Kidney tubule cell (primary cell): Measurements from ENCODE around the gene RNU7-1.

Experiments used
- DNase-seq: peaks from one replicate; pipeline ENCODE4 v3.0.0-alpha.2; 2018; ENCODE audit warnings: low spot score

The RNU7-1 gene

GRCh38 chr12:6965026-6965661, 21.5 kb downstream of the RNU7-1 start:
- peak; percentile 84 for DNase-seq

DNA sequence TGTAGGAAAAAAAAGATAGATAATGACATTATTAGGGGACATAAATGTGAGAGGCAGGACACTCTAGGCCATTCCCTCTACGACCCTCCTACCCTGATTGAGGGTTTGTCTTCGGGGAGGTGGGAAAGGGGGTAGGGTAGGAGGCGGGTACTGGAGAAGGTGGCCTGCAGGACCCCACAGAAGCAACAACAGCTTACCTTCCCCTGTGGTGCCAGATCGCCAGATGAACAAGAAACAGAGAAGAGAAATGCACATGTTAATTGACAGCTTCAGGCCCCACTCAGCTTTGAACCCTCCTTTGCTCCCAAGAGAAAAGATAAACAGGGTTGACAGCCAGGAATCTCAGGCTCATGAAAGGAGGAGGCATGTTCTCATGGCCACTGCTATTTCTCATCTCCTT, 22.1 kb downstream of the RNU7-1 start:
- no peak for DNase-seq

GRCh38 chr12:6966351-6966750, 22.7 kb downstream of the RNU7-1 start:
- DNase-seq: no peak

- no peak for DNase-seq
Measured at GRCh38 chr12:6967651-6968100, 24.1 kb downstream of the RNU7-1 start.

GRCh38 chr12:6968426-6968825, 24.8 kb downstream of the RNU7-1 start:
- no peak for DNase-seq

- DNase-seq: no peak
Measured at GRCh38 chr12:6970096-6970527, 26.5 kb downstream of the RNU7-1 start.

DNA sequence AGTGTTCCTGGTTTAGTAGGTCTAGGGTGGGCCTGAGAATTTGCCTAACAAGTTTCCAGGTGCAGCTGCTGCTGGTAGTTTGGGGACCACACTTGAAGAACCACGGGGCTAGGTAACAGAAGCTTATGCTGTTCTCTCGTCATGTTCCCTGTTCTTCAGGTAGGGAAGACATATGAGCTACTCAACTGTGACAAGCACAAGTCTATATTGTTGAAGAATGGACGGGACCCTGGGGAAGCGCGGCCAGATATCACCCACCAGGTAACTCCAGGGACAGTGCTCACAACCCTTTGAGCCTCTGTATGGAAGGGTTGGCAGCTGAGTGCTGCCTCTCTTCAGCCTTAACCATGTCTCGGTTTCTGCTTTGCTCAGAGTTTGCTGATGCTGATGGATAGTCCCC, 30.6 kb downstream of the RNU7-1 start:
- no peak for DNase-seq

DNA sequence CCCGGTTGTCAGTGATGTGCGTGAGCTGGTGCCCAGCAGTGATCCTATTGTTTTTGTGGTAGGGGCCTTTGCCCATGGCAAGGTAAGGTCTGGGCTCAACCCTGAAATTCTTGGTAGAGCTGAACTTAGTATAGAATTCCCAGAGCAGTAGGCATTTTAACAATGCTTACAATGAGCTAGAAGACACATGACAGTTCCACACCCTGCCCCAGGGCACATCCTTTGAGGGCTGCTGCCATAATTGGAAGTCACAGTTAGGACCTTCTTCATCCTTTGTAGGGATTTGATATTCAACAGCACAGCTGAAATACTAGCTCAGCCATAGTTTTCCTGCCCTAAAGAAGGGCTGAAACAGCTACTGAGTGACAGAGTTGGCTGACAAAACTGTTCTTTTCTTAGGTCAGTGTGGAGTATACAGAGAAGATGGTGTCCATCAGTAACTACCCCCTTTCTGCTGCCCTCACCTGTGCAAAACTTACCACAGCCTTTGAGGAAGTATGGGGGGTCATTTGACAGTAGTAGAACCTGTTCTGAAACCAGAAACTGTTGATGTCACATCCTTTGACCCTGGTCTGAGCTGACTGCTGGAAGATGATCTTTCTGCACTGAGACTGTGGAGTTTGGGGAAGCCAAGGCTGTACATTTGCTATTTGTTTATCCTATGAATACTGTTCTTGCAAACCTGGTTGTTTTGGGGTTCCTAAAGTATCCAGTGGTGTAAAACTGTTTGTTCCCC, 31.8 kb downstream of the RNU7-1 start:
- no peak for DNase-seq

GRCh38 chr12:6977653-6978052, 34.0 kb downstream of the RNU7-1 start:
- no peak for DNase-seq

DNA sequence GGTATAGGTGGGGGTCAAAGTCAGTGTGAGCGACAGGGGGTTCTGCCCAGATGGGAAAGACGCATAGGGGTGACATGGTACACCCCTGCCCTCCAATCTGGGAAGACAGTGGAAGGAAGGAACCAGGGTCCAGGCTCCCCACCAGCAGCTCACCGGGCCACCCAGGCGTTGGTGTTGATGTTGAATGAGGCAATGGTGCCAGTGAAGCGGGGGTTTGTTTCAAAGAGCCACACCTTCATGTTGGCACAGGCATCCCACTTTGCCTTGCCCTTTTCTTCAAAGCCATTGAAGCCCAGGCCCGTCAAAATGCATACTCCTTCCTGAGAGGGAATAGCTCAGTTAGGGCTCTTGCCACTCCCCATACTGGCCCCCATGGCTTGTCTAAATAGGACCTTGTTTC, 34.6 kb downstream of the RNU7-1 start:
- no peak for DNase-seq

- DNase-seq: no peak
Measured at GRCh38 chr12:6978611-6979011, 35.0 kb downstream of the RNU7-1 start.

DNA sequence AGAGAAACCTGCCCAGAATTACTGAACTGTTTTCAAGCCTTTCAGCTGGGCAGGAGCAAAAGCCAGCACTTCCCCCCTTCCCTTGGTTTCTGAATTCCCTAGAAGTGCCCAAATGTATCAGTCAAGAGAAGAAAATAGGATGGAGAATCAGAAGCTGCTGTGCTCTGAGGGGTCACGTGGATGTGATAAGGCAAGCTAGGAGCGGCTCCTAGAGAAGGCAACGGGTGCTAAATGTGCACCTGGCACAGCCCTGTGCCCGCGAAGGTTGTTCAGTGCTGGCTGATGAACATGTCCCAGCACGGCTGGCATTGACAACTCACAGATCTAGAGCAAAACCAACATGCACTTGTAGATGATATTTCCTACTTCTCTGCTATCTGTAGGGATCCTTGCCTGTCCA, 35.4 kb downstream of the RNU7-1 start:
- DNase-seq: no peak

DNA sequence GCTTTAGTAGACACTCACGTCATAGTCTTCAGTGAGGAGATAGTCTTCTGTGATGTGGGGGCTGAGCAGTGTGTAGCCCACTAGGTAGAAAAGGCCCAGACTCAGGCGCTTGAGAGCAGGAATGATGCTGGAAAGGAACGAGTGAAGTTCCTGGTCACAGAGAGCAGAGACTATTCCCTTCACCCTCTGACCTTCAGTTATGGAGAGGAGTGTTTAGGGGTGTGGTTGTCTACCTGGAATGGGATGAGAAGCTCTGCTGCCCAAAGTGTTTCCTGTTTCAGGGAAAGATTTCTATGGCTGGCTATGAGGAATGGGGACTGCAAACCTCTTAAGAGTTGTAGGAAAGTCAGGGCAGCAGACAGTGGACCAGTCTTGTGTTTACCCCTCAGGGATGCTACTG, 35.8 kb downstream of the RNU7-1 start:
- no peak for DNase-seq

- no peak for DNase-seq
Measured at GRCh38 chr12:6980075-6980474, 36.5 kb downstream of the RNU7-1 start.

- peak; percentile 27 for DNase-seq
Measured at GRCh38 chr12:6980740-6981139, 37.1 kb downstream of the RNU7-1 start.

- DNase-seq: no peak
Measured at GRCh38 chr12:6981152-6982052, 37.8 kb downstream of the RNU7-1 start.

- DNase-seq: no peak
Measured at GRCh38 chr12:6982532-6982931, 38.9 kb downstream of the RNU7-1 start.

DNA sequence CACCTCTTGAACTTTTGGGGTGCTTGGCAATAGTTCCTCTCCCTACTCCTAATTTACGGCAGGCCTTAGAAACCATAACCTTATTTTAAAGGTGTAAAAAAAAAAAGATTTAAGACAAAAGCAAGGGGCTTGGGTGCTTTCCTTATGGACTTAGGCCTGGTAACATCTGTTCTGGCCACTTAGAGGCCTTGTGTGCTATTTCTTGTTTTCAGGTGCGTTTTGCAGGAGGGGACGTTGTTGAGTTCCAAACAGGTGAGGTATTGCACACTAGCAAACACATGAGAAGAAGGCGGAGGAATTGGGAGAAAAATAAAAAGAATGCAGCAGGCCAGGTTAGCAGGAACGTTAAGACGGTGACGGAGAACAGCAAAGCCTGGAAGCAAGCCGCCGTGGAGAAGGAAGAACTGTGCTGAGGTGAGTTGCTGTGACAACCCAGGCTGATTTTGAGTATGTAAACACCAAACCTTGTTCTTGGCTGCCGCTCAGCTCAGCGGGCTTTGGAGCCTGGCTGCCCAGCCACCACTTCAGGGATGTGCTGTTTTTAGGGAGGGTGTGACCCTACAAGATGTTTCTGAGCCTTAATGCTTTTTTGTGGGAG, 44.4 kb downstream of the RNU7-1 start:
- no peak for DNase-seq
